NCI-H1694 (cell line): Measurements from ENCODE around the gene LRRC1.

Experiments
- DNase-seq: peaks from one replicate; lab custom pipeline; 2025; lab: John Stamatoyannopoulos, UW

Gene LRRC1

GRCh38 chr6:53961679-53962370, 167.0 kb downstream of the LRRC1 start:
- peak; percentile 49 for DNase-seq

- DNase-seq: no peak
Observed at GRCh38 chr6:53962646-53963045, 167.8 kb downstream of the LRRC1 start.

- DNase-seq: no peak
Observed at GRCh38 chr6:53967415-53967814, 172.6 kb downstream of the LRRC1 start.
